ENCODE results near the gene SUN3.

The SUN3 gene

GRCh38 chr7:48038815-48039506 lies 10.1 kb upstream of the SUN3 start:
- H3K36me3 ChIP-seq (ENCODE audit: insufficient read depth, low read length): no peaks in the 10 kb centered on the region
- no peaks in the 10 kb centered on the region for H3F3A ChIP-seq (ENCODE audit: low read depth)
- H3K79me2 ChIP-seq (ENCODE audit: insufficient read depth, low read length): no peaks in the 10 kb centered on the region
- no peaks in the 10 kb centered on the region; the same call in 1 of the 2 replicates for H3K9me3 ChIP-seq (ENCODE audit: insufficient read depth, low read depth, low read length)
- H3K9ac ChIP-seq (ENCODE audit: low read depth, low read length, poor library complexity, severe bottlenecking): no peak overlapping the region
- no peak for TF ChIP-seq CTCF (conservative IDR thresholded peaks at IDR 0.05; ENCODE audit: low read length)
- TF ChIP-seq EZH2phosphoT487 (IDR thresholded peaks at IDR 0.05; ENCODE audit: borderline replicate concordance): no peak
- no peak overlapping the region for H2AFZ ChIP-seq (ENCODE audit: low read length)
- no peaks in the 10 kb centered on the region for H4K20me1 ChIP-seq (ENCODE audit: insufficient read depth, low read length, poor library complexity, severe bottlenecking)
- no peaks in the 10 kb centered on the region for H3K27me3 ChIP-seq (ENCODE audit: insufficient read depth, low read length, poor library complexity, severe bottlenecking)
- no peak overlapping the region for H3K4me3 ChIP-seq (ENCODE audit: low read length, poor library complexity, severe bottlenecking)
- no peaks in the 10 kb centered on the region for H3K4me1 ChIP-seq (ENCODE audit: insufficient read depth, low read length, poor library complexity, severe bottlenecking)
- no peak overlapping the region for H3K4me2 ChIP-seq (ENCODE audit: low read depth, low read length, poor library complexity, severe bottlenecking)
- H3K9me2 ChIP-seq (replicated peaks; ENCODE audit: low read depth, low read length): no peaks in the 10 kb centered on the region

- no peak overlapping the region for H3K4me2 ChIP-seq (ENCODE audit: low read depth, low read length, poor library complexity, severe bottlenecking)
- no peak overlapping the region for H2AFZ ChIP-seq (ENCODE audit: low read length)
- no peak overlapping the region for H3K4me3 ChIP-seq (ENCODE audit: low read length, poor library complexity, severe bottlenecking)
Measured at GRCh38 chr7:48035967-48036478, 7.1 kb upstream of the SUN3 start.

GRCh38 chr7:48035301-48035966 lies 6.5 kb upstream of the SUN3 start, which contains the start of gene C7orf57:
Gene C7orf57, plus strand, starts transcription at chr7:48035543. Its CDS starts 766 bp downstream, at chr7:48036309.
- no peak within 1 kb of the TSS for H3K4me2 ChIP-seq (ENCODE audit: low read depth, low read length, poor library complexity, severe bottlenecking)
- no peaks in the 10 kb centered on the region for H3F3A ChIP-seq (ENCODE audit: low read depth)
- H3K79me2 ChIP-seq (ENCODE audit: insufficient read depth, low read length): no peaks in the 10 kb centered on the region
- H2AFZ ChIP-seq (ENCODE audit: low read length): no peak within 1 kb of the TSS
- H3K9me2 ChIP-seq (replicated peaks; ENCODE audit: low read depth, low read length): no peaks in the 10 kb centered on the region
- TF ChIP-seq CTCF (conservative IDR thresholded peaks at IDR 0.05; ENCODE audit: low read length) (no peak), EZH2phosphoT487 (IDR thresholded peaks at IDR 0.05; ENCODE audit: borderline replicate concordance) (no peak)
- H3K9me3 ChIP-seq (ENCODE audit: insufficient read depth, low read depth, low read length): no peaks in the 10 kb centered on the region; the same call in 1 of the 2 replicates
- H3K36me3 ChIP-seq (ENCODE audit: insufficient read depth, low read length): no peaks in the 10 kb centered on the region
- H3K4me1 ChIP-seq (ENCODE audit: insufficient read depth, low read length, poor library complexity, severe bottlenecking): no peaks in the 10 kb centered on the region
- H3K4me3 ChIP-seq (ENCODE audit: low read length, poor library complexity, severe bottlenecking): no peak within 1 kb of the TSS
- no peaks in the 10 kb centered on the region for H3K27me3 ChIP-seq (ENCODE audit: insufficient read depth, low read length, poor library complexity, severe bottlenecking)
- no peaks in the 10 kb centered on the region for H4K20me1 ChIP-seq (ENCODE audit: insufficient read depth, low read length, poor library complexity, severe bottlenecking)
- H3K9ac ChIP-seq (ENCODE audit: low read depth, low read length, poor library complexity, severe bottlenecking): no peak within 1 kb of the TSS

More at GRCh38 chr7:48035967-48036478, 7.1 kb upstream of the SUN3 start:
- Histone ChIP-seq H3K36me3 (ENCODE audit: insufficient read depth, low read length) (no peaks in the 10 kb centered on the region), H3F3A (ENCODE audit: low read depth) (no peaks in the 10 kb centered on the region), H3K9ac (ENCODE audit: low read depth, low read length, poor library complexity, severe bottlenecking) (no peak overlapping the region), H3K27me3 (ENCODE audit: insufficient read depth, low read length, poor library complexity, severe bottlenecking) (no peaks in the 10 kb centered on the region), H3K9me2 (replicated peaks; ENCODE audit: low read depth, low read length) (no peaks in the 10 kb centered on the region), H4K20me1 (ENCODE audit: insufficient read depth, low read length, poor library complexity, severe bottlenecking) (no peaks in the 10 kb centered on the region), H3K79me2 (ENCODE audit: insufficient read depth, low read length) (no peaks in the 10 kb centered on the region), H3K9me3 (ENCODE audit: insufficient read depth, low read depth, low read length) (no peaks in the 10 kb centered on the region; the same call in 1 of the 2 replicates), H3K4me1 (ENCODE audit: insufficient read depth, low read length, poor library complexity, severe bottlenecking) (no peaks in the 10 kb centered on the region)
- TF ChIP-seq CTCF (conservative IDR thresholded peaks at IDR 0.05; ENCODE audit: low read length) (no peak), EZH2phosphoT487 (IDR thresholded peaks at IDR 0.05; ENCODE audit: borderline replicate concordance) (no peak)

All from Loucy (cell line).